MM.1S (cell line): ENCODE measurements around the gene CHST2.

Source experiments
- DNase-seq: peaks from one replicate; pipeline ENCODE4 v3.0.0-alpha.2; 2015
- H2AFZ ChIP-seq: fragments of 300-600 bp; sonication (generic); 2 replicates; pipeline ENCODE4 v1.6.0; 2016; ENCODE audit warnings: antibody characterized with exemption, low read length
- H3F3A ChIP-seq: fragments of 300-600 bp; sonication (generic); 2 replicates; pipeline ENCODE4 v1.6.1; 2016; ENCODE audit warnings: mild to moderate bottlenecking, antibody characterized with exemption, low read length, moderate library complexity, mixed read lengths; ENCODE audit not compliant: insufficient read depth
- H3K27ac ChIP-seq: fragments of 300-600 bp; sonication (generic); 2 replicates; pipeline ENCODE4 v1.5.1; 2016; ENCODE audit warnings: mild to moderate bottlenecking, low read length
- H3K27me3 ChIP-seq: fragments of 300-600 bp; sonication (generic); replicated peaks from 2 replicates; pipeline ENCODE4 v1.6.0; 2016; ENCODE audit warnings: low read length; ENCODE audit not compliant: insufficient read depth
- H3K36me3 ChIP-seq: fragments of 300-600 bp; sonication (generic); replicated peaks from 2 replicates; pipeline ENCODE4 v1.6.1; 2016; ENCODE audit warnings: mild to moderate bottlenecking, low read length, mixed read lengths; ENCODE audit not compliant: insufficient read depth
- H3K4me1 ChIP-seq: fragments of 300-600 bp; sonication (generic); 2 replicates; pipeline ENCODE4 v1.6.1; 2016; ENCODE audit warnings: low read length, mixed read lengths
- H3K4me2 ChIP-seq: fragments of 300-600 bp; sonication (generic); 2 replicates; pipeline ENCODE4 v1.6.0; 2016; ENCODE audit warnings: low read depth, low read length
- H3K4me3 ChIP-seq: fragments of 300-600 bp; sonication (generic); 2 replicates; pipeline ENCODE4 v1.5.1; 2016; ENCODE audit warnings: low read length, mixed read lengths
- H3K79me2 ChIP-seq: fragments of 300-600 bp; sonication (generic); 2 replicates; pipeline ENCODE4 v1.6.1; 2016; ENCODE audit warnings: mixed run types, low read length, mixed read lengths
- H3K9ac ChIP-seq: fragments of 300-600 bp; sonication (generic); 2 replicates; pipeline ENCODE4 v1.6.1; 2016; ENCODE audit warnings: low read length, mixed read lengths
- H3K9me2 ChIP-seq: fragments of 300-600 bp; sonication (generic); replicated peaks from 2 replicates; pipeline ENCODE4 v1.6.1; 2016; ENCODE audit warnings: mild to moderate bottlenecking, low read length, mixed read lengths; ENCODE audit not compliant: insufficient read depth
- H3K9me3 ChIP-seq: fragments of 300-600 bp; sonication (generic); replicated peaks from 2 replicates; pipeline ENCODE4 v1.6.1; 2016; ENCODE audit warnings: mild to moderate bottlenecking, low read length, mixed read lengths; ENCODE audit not compliant: insufficient read depth
- H4K20me1 ChIP-seq: fragments of 300-600 bp; sonication (generic); 2 replicates; pipeline ENCODE4 v1.6.1; 2016; ENCODE audit warnings: mild to moderate bottlenecking, low read length, moderate library complexity, mixed read lengths; ENCODE audit not compliant: insufficient read depth
- EZH2 ChIP-seq: fragments of 300-600 bp; sonication (generic); optimal IDR thresholded peaks from 2 replicates; pipeline ENCODE3; 2017; ENCODE audit warnings: low read depth, mild to moderate bottlenecking, antibody characterized with exemption, low read length, mixed read lengths
- EZH2phosphoT487 ChIP-seq: fragments of 300-600 bp; sonication (generic); IDR thresholded peaks from 2 replicates; pipeline ENCODE4 v1.6.1; 2018; ENCODE audit warnings: antibody characterized with exemption, low read length
- TF ChIP-seq, protein P1 (sequence below): fragments of 300-600 bp; sonication (generic); IDR thresholded peaks from 2 replicates; pipeline ENCODE4 v1.5.1; 2016; ENCODE audit warnings: antibody characterized with exemption, low read length, mixed read lengths

Gene CHST2

DNA sequence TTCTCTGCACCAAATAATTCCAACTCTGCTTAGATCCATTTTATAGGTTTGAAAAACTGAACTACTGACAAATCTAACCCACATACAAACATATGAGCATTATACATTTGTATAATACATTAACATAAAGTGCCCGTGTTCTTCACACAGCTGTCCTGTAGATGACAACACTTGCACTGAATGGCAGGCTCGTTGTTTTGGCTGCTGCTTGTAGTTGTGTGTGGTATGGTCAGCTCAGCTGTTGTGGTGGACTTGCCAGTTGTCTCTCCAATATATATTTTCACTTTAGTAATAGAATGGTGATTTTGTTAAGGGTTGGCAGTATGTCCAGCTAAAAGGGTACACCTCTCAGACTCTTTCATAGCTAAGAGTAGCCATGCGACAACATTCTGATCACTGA lies 30.5 kb downstream of the CHST2 start:
- Histone ChIP-seq H3F3A (no peaks in the 10 kb centered on the region), H3K4me3 (no peak overlapping the region), H3K4me1 (no peaks in the 10 kb centered on the region), H3K27ac (no peak overlapping the region), H3K9me2 (no peaks in the 10 kb centered on the region), H2AFZ (no peak overlapping the region), H3K79me2 (no peaks in the 10 kb centered on the region), H3K4me2 (no peak overlapping the region), H3K9ac (no peak overlapping the region), H3K36me3 (no peaks in the 10 kb centered on the region), H4K20me1 (no peaks in the 10 kb centered on the region), H3K9me3 (no peaks in the 10 kb centered on the region), H3K27me3 (no peaks in the 10 kb centered on the region)
- DNase-seq = no peak
- TF ChIP-seq, protein P1, sequence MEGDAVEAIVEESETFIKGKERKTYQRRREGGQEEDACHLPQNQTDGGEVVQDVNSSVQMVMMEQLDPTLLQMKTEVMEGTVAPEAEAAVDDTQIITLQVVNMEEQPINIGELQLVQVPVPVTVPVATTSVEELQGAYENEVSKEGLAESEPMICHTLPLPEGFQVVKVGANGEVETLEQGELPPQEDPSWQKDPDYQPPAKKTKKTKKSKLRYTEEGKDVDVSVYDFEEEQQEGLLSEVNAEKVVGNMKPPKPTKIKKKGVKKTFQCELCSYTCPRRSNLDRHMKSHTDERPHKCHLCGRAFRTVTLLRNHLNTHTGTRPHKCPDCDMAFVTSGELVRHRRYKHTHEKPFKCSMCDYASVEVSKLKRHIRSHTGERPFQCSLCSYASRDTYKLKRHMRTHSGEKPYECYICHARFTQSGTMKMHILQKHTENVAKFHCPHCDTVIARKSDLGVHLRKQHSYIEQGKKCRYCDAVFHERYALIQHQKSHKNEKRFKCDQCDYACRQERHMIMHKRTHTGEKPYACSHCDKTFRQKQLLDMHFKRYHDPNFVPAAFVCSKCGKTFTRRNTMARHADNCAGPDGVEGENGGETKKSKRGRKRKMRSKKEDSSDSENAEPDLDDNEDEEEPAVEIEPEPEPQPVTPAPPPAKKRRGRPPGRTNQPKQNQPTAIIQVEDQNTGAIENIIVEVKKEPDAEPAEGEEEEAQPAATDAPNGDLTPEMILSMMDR = no peak
- TF ChIP-seq EZH2phosphoT487 (no peak), EZH2 (no peak)

DNA sequence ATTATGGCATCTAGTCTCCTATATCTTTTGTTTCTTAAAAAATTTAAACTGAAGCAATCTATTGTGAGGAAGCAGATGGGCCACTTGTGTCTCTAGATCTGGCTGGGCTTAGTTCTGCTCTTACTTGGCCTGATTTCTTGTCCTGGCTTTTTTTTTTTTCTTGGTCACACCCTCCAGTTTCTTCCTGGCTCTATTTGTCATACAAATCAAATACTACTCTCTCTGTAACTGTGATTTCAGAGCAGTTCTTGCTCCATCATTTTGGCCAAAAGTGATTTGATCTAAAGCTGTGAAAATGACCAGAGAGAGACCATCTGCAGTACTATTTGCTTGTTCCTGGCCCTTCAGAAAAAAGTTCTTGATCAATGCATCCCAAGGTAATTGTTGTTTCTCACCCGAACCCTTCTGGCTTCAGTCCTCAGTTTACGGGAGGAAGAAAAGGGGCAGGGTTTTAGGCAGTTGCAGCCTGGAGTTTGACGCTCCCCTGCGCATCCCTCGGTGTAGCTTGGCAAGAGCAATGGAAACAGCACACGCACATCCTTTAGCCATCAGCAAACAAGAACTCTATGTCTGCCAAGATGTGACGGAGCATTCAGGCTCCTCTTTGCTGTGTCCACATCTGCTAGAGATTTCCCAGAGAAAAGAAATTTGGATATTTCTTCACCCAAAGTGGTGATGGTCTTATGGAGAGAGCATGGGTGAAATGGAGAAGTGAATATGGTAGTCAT lies 31.6 kb downstream of the CHST2 start:
- no peak for TF ChIP-seq EZH2phosphoT487
- TF ChIP-seq, protein P1 = no peak
- TF ChIP-seq EZH2 = no peak
- no peaks in the 10 kb centered on the region for H3K4me1 ChIP-seq
- H2AFZ ChIP-seq = no peak overlapping the region
- DNase-seq = no peak
- H3K4me2 ChIP-seq = no peak overlapping the region
- H3F3A ChIP-seq = no peaks in the 10 kb centered on the region
- no peaks in the 10 kb centered on the region for H3K9me2 ChIP-seq
- no peak overlapping the region for H3K4me3 ChIP-seq
- no peaks in the 10 kb centered on the region for H3K79me2 ChIP-seq
- no peaks in the 10 kb centered on the region for H3K27me3 ChIP-seq
- H3K9me3 ChIP-seq = no peaks in the 10 kb centered on the region
- no peak overlapping the region for H3K27ac ChIP-seq
- no peaks in the 10 kb centered on the region for H4K20me1 ChIP-seq
- no peak overlapping the region for H3K9ac ChIP-seq
- no peaks in the 10 kb centered on the region for H3K36me3 ChIP-seq

DNA sequence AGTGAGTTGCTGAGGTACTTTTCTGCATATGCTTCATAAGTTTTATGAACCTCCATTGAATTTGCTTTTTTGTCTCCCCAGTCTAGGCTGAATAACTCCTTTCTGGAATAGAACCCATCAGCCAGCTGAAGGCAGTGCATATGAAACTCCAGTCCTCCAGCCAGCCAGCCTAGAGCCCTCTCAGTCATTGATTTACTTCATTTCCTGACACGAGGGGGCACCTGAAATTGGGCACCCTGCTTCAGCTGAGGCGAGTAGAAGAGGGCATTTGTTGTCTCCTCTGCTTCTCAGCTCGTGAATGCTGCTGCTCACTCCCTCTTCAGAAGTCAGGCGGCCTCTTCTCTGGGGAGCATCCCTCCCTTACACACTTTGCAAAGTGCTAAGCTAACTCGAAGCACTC lies 32.5 kb downstream of the CHST2 start:
- Histone ChIP-seq H3K9me2 (no peaks in the 10 kb centered on the region), H3K4me3 (no peak overlapping the region), H3K27me3 (no peaks in the 10 kb centered on the region), H3K9ac (no peak overlapping the region), H3K27ac (no peak overlapping the region), H3K9me3 (no peaks in the 10 kb centered on the region), H3K79me2 (no peaks in the 10 kb centered on the region), H2AFZ (no peak overlapping the region), H3F3A (no peaks in the 10 kb centered on the region), H3K4me1 (no peaks in the 10 kb centered on the region), H3K36me3 (no peaks in the 10 kb centered on the region), H3K4me2 (no peak overlapping the region), H4K20me1 (no peaks in the 10 kb centered on the region)
- DNase-seq = no peak
- TF ChIP-seq, protein P1 = no peak
- TF ChIP-seq EZH2 = no peak
- TF ChIP-seq EZH2phosphoT487 = no peak
